ENCODE results near the gene RPH3AL.
"Not testable (repeated sequence)": the region's sequence is repeated elsewhere in the genome, so short reads cannot be mapped to it uniquely, and the experiment has no call there.

DNA sequence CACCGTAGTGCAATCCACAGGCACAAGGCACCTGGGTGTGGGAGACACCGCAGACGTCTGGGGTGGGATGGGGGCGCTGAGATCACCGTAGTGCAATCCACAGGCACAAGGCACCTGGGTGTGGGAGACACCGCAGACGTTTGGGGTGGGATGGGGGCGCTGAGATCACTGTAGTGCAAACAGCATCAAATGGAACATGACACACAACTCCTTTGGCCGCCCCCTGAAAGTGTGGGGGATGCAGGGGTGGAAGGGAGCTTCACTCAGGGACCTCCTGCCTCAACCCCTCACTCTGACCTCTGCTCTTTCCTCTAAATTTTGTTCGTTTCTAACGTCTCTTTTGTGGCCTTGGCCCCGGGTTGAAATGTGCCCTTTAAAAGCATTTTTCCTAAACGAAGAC is 150.9 kb downstream of the RPH3AL start:
- TF ChIP-seq, protein P1, sequence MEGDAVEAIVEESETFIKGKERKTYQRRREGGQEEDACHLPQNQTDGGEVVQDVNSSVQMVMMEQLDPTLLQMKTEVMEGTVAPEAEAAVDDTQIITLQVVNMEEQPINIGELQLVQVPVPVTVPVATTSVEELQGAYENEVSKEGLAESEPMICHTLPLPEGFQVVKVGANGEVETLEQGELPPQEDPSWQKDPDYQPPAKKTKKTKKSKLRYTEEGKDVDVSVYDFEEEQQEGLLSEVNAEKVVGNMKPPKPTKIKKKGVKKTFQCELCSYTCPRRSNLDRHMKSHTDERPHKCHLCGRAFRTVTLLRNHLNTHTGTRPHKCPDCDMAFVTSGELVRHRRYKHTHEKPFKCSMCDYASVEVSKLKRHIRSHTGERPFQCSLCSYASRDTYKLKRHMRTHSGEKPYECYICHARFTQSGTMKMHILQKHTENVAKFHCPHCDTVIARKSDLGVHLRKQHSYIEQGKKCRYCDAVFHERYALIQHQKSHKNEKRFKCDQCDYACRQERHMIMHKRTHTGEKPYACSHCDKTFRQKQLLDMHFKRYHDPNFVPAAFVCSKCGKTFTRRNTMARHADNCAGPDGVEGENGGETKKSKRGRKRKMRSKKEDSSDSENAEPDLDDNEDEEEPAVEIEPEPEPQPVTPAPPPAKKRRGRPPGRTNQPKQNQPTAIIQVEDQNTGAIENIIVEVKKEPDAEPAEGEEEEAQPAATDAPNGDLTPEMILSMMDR (IDR thresholded peaks at IDR 0.05): not testable (repeated sequence)
- TF ChIP-seq POLR2A (IDR thresholded peaks at IDR 0.05): not testable (repeated sequence)

Measured in testis (tissue), 2 donors.